ENCODE results near the gene PKNOX2.
A peak's percentile ranks its signal among the peaks of the same experiment; 100 is the strongest.

Gene PKNOX2

DNA sequence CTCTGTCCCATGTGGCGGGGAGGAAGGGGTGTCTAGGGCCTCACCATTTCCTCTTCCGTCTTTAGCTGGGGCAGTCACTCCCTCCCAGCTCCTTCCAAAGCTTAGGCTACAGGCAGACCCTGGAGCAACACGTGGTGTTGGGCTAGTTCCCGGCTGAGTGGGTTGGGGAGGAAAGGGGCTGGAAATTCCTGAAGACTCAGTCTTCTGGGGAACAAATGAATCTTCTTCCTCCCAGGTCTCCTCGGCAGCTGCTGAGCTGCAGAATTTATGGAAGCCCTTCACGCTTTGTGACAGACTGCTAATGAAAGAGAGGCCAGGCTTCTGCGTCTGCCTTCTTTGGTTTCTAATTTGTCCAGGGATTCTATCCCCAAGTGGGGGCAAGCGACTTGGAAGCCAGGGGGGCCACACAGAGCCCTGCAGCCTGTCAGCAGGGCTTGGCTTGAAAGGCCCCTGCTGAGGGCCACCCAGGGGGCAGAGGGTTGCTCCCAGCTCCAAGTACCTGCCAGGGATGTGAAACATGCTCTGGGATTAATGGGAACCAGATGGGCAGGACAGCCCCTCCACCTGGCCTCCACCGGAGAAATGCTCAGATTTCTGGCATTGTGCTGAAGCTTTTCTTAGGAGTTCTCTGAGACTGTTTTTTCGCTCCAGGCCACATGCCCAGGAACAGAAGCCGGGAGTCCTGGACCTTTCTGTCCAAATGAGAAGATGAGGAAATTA is 123.1 kb downstream of the PKNOX2 start:
- H3K4me1 ChIP-seq: peaks cover 6% of the 10 kb centered on the region
- TF ChIP-seq Cebpa-rat (IDR thresholded peaks at IDR 0.05): no peak
- no peaks in the 10 kb centered on the region for H3K27me3 ChIP-seq
- H3K9me3 ChIP-seq: no peaks in the 10 kb centered on the region
- H3K4me3 ChIP-seq: no peak overlapping the region
- H4K20me1 ChIP-seq: no peaks in the 10 kb centered on the region
- no peak overlapping the region for H3K9ac ChIP-seq
- peak overlapping the region; percentile 24; the same call in 1 of the 2 replicates for H3K4me2 ChIP-seq
- H3K27ac ChIP-seq: no peak overlapping the region
- no peaks in the 10 kb centered on the region for H3K36me3 ChIP-seq

DNA sequence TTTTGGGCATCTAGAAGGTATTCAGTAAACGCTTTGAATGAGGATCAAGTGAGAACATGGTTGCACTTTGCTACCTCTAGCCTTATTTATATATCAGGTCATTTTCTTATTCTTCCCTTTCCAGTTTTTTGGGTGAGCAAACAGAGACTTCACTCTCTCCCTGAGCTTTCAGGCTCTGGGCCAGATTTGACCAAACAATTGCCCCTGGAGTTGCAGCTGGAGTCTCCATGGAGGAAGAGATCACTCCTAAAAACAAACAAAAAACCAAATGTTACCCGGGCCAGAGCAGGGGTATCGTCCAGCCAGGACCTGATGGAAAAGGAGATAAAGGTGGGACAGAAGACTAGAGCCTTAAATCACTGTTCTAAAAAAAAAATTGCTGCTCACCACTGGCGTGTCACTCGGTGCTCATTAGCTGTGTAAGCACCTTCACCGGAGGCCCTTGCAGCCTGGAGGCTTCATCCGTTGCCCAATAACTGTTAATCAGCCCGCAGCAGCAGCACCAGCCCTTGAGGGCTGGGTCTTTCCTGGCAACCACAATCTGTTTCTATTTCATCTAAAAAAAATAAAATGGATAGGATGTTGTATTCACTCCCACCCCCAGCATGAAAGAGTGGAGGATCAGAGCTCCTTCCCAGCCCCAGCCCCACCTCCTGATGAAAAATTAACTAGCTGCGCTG is 125.0 kb downstream of the PKNOX2 start:
- H3K9ac ChIP-seq: no peak overlapping the region
- H4K20me1 ChIP-seq: no peaks in the 10 kb centered on the region
- no peak overlapping the region for H3K4me2 ChIP-seq
- H3K36me3 ChIP-seq: no peaks in the 10 kb centered on the region
- H3K9me3 ChIP-seq: no peaks in the 10 kb centered on the region
- no peak overlapping the region for H3K27ac ChIP-seq
- no peak overlapping the region for H3K4me3 ChIP-seq
- H3K4me1 ChIP-seq: peaks cover 13% of the 10 kb centered on the region
- no peak for TF ChIP-seq Cebpa-rat (IDR thresholded peaks at IDR 0.05)
- H3K27me3 ChIP-seq: no peaks in the 10 kb centered on the region

DNA sequence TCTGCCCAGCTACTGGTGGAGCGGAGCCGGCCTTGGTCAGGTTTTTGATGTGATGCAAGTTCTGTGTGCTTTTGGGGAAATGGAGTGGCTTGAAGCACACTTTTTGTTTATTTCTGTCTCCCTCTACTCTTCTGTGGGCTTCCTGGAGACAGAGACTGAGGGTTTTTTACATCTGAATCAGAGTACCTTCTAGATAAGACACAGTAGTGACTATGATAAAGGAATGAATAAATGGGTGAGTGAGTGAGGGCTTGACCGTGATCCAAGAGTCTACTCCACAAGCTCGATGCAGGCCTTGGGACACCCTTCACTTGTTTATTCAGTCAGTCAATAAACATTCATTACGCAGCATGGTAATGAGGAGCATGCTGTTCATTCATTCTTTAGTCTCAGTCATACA is 125.7 kb downstream of the PKNOX2 start:
- H3K4me3 ChIP-seq: no peak overlapping the region
- no peak overlapping the region for H3K27ac ChIP-seq
- H3K36me3 ChIP-seq: no peaks in the 10 kb centered on the region
- peaks cover 13% of the 10 kb centered on the region for H3K4me1 ChIP-seq
- no peaks in the 10 kb centered on the region for H3K27me3 ChIP-seq
- H3K9ac ChIP-seq: no peak overlapping the region
- TF ChIP-seq Cebpa-rat (IDR thresholded peaks at IDR 0.05): no peak
- no peaks in the 10 kb centered on the region for H4K20me1 ChIP-seq
- H3K9me3 ChIP-seq: no peaks in the 10 kb centered on the region
- no peak overlapping the region for H3K4me2 ChIP-seq

DNA sequence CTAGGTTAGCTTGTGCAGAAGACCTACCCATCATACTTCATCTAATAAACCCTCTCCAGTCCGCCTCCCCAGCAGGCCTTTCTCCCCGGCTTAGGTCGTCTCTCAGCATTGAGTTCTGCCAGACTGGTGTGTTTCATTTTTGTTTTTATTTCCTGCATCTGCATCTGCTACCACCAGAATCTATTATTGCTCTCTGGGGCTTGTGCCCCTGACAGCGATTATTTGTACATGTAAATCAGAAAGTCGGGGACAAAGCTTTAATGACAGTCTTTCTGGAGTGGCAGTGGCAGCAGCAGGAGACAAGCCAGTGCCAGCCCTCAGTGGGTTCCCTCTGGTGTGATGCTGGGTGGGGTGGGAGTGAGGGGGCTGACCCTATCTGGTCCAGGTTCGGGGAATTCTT is 127.5 kb downstream of the PKNOX2 start:
- H3K27ac ChIP-seq: no peak overlapping the region
- peaks cover 12% of the 10 kb centered on the region for H3K4me1 ChIP-seq
- no peaks in the 10 kb centered on the region for H4K20me1 ChIP-seq
- H3K36me3 ChIP-seq: no peaks in the 10 kb centered on the region
- no peak overlapping the region for H3K4me3 ChIP-seq
- no peaks in the 10 kb centered on the region for H3K27me3 ChIP-seq
- no peaks in the 10 kb centered on the region for H3K9me3 ChIP-seq
- TF ChIP-seq Cebpa-rat (IDR thresholded peaks at IDR 0.05): no peak
- H3K4me2 ChIP-seq: no peak overlapping the region
- H3K9ac ChIP-seq: no peak overlapping the region

DNA sequence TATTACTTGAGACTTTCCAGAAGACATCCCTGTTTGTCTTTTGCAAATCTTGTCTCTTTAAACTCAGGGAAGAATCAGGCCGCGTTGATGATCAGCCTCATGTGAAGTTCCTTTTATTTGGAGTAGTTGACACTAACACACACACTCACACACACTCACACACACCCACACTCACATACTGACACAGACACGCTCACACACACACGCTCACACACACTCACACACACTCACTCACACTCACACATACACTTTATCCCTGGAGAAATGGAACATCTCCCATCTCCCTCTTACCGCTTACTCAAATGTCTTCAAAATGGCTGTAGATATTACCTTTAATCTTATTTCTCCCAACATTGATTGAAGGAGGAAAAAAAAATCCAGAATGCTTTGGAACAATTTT is 129.0 kb downstream of the PKNOX2 start:
- Histone ChIP-seq H3K9me3 (no peaks in the 10 kb centered on the region), H3K4me2 (no peak overlapping the region), H3K4me1 (peaks cover 13% of the 10 kb centered on the region), H3K9ac (no peak overlapping the region), H3K27me3 (no peaks in the 10 kb centered on the region), H3K4me3 (no peak overlapping the region), H4K20me1 (no peaks in the 10 kb centered on the region), H3K27ac (no peak overlapping the region), H3K36me3 (no peaks in the 10 kb centered on the region)
- no peak for TF ChIP-seq Cebpa-rat (IDR thresholded peaks at IDR 0.05)

DNA sequence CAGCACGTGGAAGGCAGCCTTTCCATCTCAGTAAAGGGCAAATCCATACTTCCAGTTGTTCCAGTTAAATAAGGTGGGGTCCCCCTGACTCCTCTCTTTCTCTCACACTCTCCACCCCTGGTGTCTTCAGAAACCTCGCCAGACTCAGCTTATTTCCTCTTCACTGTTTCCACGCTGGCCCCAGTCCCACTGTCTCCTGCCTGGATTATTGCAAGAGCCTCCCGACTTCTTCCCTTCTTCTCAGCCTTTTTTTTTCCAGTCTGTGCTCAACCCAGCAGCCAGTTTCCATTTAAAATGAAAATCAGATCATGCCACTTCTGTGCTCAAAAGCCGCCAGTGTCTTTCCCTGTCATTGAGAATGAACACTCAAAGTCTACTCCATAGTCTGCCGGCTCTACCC is 131.4 kb downstream of the PKNOX2 start:
- no peak overlapping the region for H3K4me3 ChIP-seq
- H3K27ac ChIP-seq: no peak overlapping the region
- no peaks in the 10 kb centered on the region for H3K9me3 ChIP-seq
- H3K36me3 ChIP-seq: no peaks in the 10 kb centered on the region
- H3K4me1 ChIP-seq: peaks cover 23% of the 10 kb centered on the region
- no peak overlapping the region for H3K4me2 ChIP-seq
- H4K20me1 ChIP-seq: no peaks in the 10 kb centered on the region
- H3K27me3 ChIP-seq: no peaks in the 10 kb centered on the region
- H3K9ac ChIP-seq: no peak overlapping the region
- no peak for TF ChIP-seq Cebpa-rat (IDR thresholded peaks at IDR 0.05)

DNA sequence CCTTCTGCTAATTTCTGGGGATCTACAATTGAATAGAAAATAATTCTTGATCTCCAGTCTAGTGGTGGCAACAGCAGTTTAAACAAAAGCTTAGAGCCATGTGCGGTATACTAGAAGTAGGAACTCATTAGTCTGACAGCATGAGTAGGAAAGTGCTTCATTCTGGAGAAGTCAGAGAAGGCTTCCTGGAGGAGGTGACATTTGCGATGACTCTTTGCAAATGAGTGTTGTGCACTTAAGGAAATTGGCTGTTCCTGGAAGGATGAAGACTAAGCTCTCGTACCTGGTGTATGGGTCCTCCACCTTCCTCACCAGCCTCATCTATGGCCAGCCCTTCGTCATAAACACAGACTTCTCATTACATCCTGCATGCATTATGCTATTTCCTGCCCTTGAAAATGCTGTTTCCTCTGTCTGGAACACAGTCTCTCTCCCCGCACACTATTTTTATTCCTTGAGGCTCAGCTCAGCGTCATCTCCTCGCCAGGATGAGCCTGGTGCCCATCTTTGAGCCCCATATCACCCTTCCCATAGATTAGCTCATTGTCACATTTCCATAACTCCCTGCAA is 132.9 kb downstream of the PKNOX2 start:
- Histone ChIP-seq H3K4me2 (peak overlapping the region; percentile 36; the same call in 1 of the 2 replicates), H4K20me1 (no peaks in the 10 kb centered on the region), H3K27me3 (no peaks in the 10 kb centered on the region), H3K9ac (no peak overlapping the region), H3K9me3 (no peaks in the 10 kb centered on the region), H3K4me1 (peaks cover 23% of the 10 kb centered on the region), H3K27ac (no peak overlapping the region), H3K4me3 (no peak overlapping the region), H3K36me3 (no peaks in the 10 kb centered on the region)
- TF ChIP-seq Cebpa-rat (IDR thresholded peaks at IDR 0.05): no peak

DNA sequence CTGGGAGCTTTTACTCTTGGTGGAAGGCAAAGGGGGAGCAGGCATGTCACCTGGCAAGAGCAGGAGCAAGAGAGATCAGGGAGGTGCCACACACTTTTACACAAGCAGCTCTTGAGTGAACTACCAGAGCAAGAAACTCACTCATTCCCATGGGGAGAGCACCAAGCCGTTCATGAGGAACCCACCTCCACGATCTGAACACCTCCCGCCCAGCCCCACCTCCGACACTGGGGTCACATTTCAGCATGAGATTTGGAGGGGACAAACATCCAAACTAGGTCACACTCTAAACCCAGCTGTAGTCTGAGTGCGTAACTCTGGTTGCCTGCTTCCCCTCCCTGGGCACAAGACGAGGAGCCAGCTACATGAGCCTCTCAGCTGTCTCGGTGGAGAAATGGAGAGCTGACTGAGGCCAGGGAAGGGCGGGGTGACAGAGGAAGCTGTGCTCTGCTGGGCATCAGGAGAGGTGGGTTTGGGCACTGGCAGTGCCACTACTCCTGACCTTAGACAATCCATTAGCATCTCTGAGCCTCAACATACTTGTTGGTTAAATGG is 134.6 kb downstream of the PKNOX2 start:
- no peaks in the 10 kb centered on the region for H4K20me1 ChIP-seq
- peaks cover 16% of the 10 kb centered on the region for H3K4me1 ChIP-seq
- no peaks in the 10 kb centered on the region for H3K36me3 ChIP-seq
- no peaks in the 10 kb centered on the region for H3K9me3 ChIP-seq
- no peak overlapping the region for H3K9ac ChIP-seq
- H3K27me3 ChIP-seq: no peaks in the 10 kb centered on the region
- no peak overlapping the region for H3K27ac ChIP-seq
- no peak for TF ChIP-seq Cebpa-rat (IDR thresholded peaks at IDR 0.05)
- H3K4me3 ChIP-seq: no peak overlapping the region
- peak overlapping the region; percentile 25; the same call in 1 of the 2 replicates for H3K4me2 ChIP-seq

DNA sequence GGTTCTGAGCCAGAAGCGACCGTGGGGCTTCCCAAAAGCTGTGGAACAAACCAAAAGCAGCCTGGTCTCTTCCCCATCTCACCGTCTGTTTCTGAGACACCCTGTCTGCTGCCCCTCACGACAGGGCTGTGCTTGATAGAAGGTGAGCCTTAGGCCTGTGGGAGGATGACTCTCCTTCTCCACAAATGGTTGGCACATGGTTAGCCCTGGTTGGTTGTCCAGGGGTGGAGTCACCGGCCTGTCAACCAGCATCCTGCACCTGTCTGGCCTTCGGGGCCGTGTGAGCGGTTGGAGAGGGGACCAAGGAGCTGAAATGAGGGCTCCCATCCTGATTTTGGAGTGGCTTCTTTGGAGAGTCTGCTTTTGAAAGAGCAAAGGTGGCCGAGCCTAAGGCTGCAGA is 135.3 kb downstream of the PKNOX2 start:
- Histone ChIP-seq H3K9me3 (no peaks in the 10 kb centered on the region), H3K9ac (no peak overlapping the region), H3K27me3 (no peaks in the 10 kb centered on the region), H4K20me1 (no peaks in the 10 kb centered on the region), H3K4me1 (peaks cover 19% of the 10 kb centered on the region), H3K36me3 (no peaks in the 10 kb centered on the region), H3K4me3 (no peak overlapping the region), H3K27ac (no peak overlapping the region), H3K4me2 (0 out of 2 replicates have a peak overlapping the region, but pooled peaks have one; percentile 25)
- TF ChIP-seq Cebpa-rat (IDR thresholded peaks at IDR 0.05): no peak

DNA sequence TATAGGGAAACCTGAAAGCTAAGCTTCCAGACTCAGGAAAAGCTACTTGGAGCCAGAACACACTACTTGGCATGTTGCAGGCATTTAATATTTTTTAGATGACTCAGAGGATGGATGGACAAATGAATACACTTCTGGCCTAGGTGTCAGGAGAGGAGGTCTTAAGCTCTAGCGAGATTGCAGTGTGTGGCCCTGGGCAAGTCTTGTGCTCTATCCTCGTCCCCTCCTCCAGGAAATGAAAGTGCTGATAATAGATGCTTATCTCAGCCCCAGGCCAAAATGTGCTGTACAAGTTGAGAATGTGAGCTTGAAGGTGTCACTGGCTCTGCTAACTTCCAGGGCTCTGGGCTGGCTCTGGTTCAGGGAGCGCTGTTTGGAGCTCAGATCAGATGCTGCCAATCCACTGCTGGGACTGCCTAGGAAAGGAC is 136.3 kb downstream of the PKNOX2 start:
- Histone ChIP-seq H4K20me1 (no peaks in the 10 kb centered on the region), H3K9me3 (no peaks in the 10 kb centered on the region), H3K27ac (no peak overlapping the region), H3K4me2 (no peak overlapping the region), H3K9ac (no peak overlapping the region), H3K4me3 (no peak overlapping the region), H3K27me3 (no peaks in the 10 kb centered on the region), H3K4me1 (peaks cover 19% of the 10 kb centered on the region), H3K36me3 (no peaks in the 10 kb centered on the region)
- TF ChIP-seq Cebpa-rat (IDR thresholded peaks at IDR 0.05): no peak

Data from BLaER1 (cell line).